GM12878 (cell line): ENCODE measurements around the gene SLC35F3. TPM values are rescaled to one million over a fixed set of nuclear protein-coding genes. Genes with fewer than 3 reads are reported as not detected.

ENCODE experiments used
- ATAC-seq: fragments of 200-7000 bp; cut with Tn5 transposase; 3 replicates; pipeline ENCODE4 v1.9.1; 2020; ENCODE audit warnings: mild to moderate bottlenecking, moderate library complexity
- BruUV-seq: library from RNA; stranded (reverse); fragments of 400-500 nt; replicated peaks from 2 replicates; lab custom pipeline; 2021; lab: Mats Ljungman, UMichigan
- CTCF ChIA-PET: fragments of 300-600 bp; sonication (Branson Sonifier 250); formaldehyde crosslinking; extraction: SDS; loops from one replicate; lab custom pipeline; 2021; ENCODE audit warnings: inconsistent platforms; lab: Yijun Ruan, JAX
- POLR2A ChIA-PET: fragments of 350-600 bp; formaldehyde crosslinking; extraction: SDS; loops from one replicate; lab custom pipeline; 2021; ENCODE audit warnings: inconsistent platforms; lab: Charles Lee
- RAD21 ChIA-PET: fragments of 300-600 bp; sonication (Branson Sonifier 250); formaldehyde crosslinking; loops from one replicate; lab custom pipeline; 2023; ENCODE audit warnings: antibody characterized with exemption; ENCODE audit not compliant: unreplicated experiment; lab: Charles Lee
- SMC1A ChIA-PET: fragments of 300-600 bp; sonication (Branson Sonifier 250); formaldehyde crosslinking; loops from one replicate; lab custom pipeline; 2023; ENCODE audit not compliant: unreplicated experiment, uncharacterized antibody; lab: Charles Lee
- DNase-seq: peaks from one replicate; pipeline ENCODE4 v3.0.0-alpha.2; 2011; ENCODE audit warnings: low read depth, low spot score
- FAIRE-seq: peaks from 3 replicates; lab custom pipeline; 2011; peaks lifted over from hg19 to GRCh38; lab: Jason Lieb, UNC
- H2AFZ ChIP-seq: 2 replicates; pipeline ENCODE4 v1.6.0; 2011; ENCODE audit warnings: low read depth, low read length, control low read depth; ENCODE audit not compliant: control insufficient read depth
- H3K27ac ChIP-seq: 2 replicates; pipeline ENCODE4 v1.5.1; 2011; ENCODE audit warnings: control low read depth; ENCODE audit not compliant: control insufficient read depth, insufficient read depth
- H3K27me3 ChIP-seq, 2 experiments: replicated peaks in 1 of 2; 2 replicates each; pipeline versions ENCODE4 v1.6.0 to v1.6.1; 2011; ENCODE audit warnings: low read length in 1 of 2; ENCODE audit not compliant: control insufficient read depth in 2 of 2, insufficient read depth in 2 of 2
- H3K36me3 ChIP-seq, 2 experiments: 2 replicates each; pipeline ENCODE4 v1.5.1; 2011; ENCODE audit warnings: low read length in 1 of 2; ENCODE audit not compliant: control insufficient read depth in 2 of 2, insufficient read depth in 2 of 2
- H3K4me1 ChIP-seq: 2 replicates; pipeline ENCODE4 v1.6.1; 2011; ENCODE audit warnings: mild to moderate bottlenecking, low read length, moderate library complexity, mixed read lengths; ENCODE audit not compliant: control insufficient read depth, insufficient read depth
- H3K4me2 ChIP-seq: 2 replicates; pipeline ENCODE4 v1.6.0; 2011; ENCODE audit warnings: control low read depth; ENCODE audit not compliant: control insufficient read depth, insufficient read depth
- H3K4me3 ChIP-seq: fragments of 200-600 bp; sonication (generic); 2 replicates; pipeline ENCODE4 v1.5.1; 2016
- H3K79me2 ChIP-seq: 2 replicates; pipeline ENCODE4 v1.6.0; 2011; ENCODE audit warnings: low read length; ENCODE audit not compliant: control insufficient read depth, insufficient read depth
- H3K9ac ChIP-seq: 2 replicates; pipeline ENCODE4 v1.8.0; 2011; ENCODE audit warnings: low read length, control low read depth, mixed read lengths; ENCODE audit not compliant: control insufficient read depth, insufficient read depth
- H3K9me3 ChIP-seq: replicated peaks from 3 replicates; pipeline ENCODE4 v1.5.1; 2011; ENCODE audit warnings: mild to moderate bottlenecking, low read length; ENCODE audit not compliant: control insufficient read depth, insufficient read depth
- H4K20me1 ChIP-seq: 2 replicates; pipeline ENCODE4 v1.6.0; 2011; ENCODE audit not compliant: control insufficient read depth, insufficient read depth
- BHLHE40 ChIP-seq, 2 experiments: fragments of 450-650 bp in 1 of 2; IDR thresholded peaks; 2 replicates each; pipeline ENCODE4 v1.6.1; 2011 to 2017; ENCODE audit warnings: low read depth in 2 of 2, borderline replicate concordance in 1 of 2, improper control_type of control experiment in 1 of 2, low read length in 1 of 2, mild to moderate bottlenecking in 1 of 2
- DPF2 ChIP-seq: fragments of 450-650 bp; IDR thresholded peaks from 2 replicates; pipeline ENCODE4 v1.6.1; 2017; ENCODE audit warnings: mild to moderate bottlenecking
- GATAD2B ChIP-seq: fragments of 450-650 bp; conservative IDR thresholded peaks from 2 replicates; pipeline ENCODE4 v1.6.1; 2017; ENCODE audit warnings: low read depth, mild to moderate bottlenecking, moderate library complexity
- HDAC6 ChIP-seq: fragments of 200-600 bp; sonication (generic); IDR thresholded peaks from one replicate; pipeline ENCODE4 v1.8.0; 2017; ENCODE audit warnings: antibody characterized with exemption; ENCODE audit not compliant: unreplicated experiment
- IRF4 ChIP-seq: IDR thresholded peaks from 2 replicates; pipeline ENCODE4 v1.6.1; 2011; ENCODE audit warnings: low read depth, low read length
- KAT2A ChIP-seq: conservative IDR thresholded peaks from 2 replicates; pipeline ENCODE4 v1.6.1; 2011; ENCODE audit warnings: low read depth, low read length; ENCODE audit not compliant: control insufficient read depth
- KDM1A ChIP-seq: fragments of 200-600 bp; sonication (generic); IDR thresholded peaks from 2 replicates; pipeline ENCODE4 v1.6.1; 2016; ENCODE audit warnings: borderline replicate concordance
- MXI1 ChIP-seq: fragments of 150-350 bp; IDR thresholded peaks from 2 replicates; pipeline ENCODE4 v1.6.1; 2011; ENCODE audit warnings: low read depth, mild to moderate bottlenecking, inconsistent platforms, low read length, improper control_type of control experiment
- NKRF ChIP-seq: fragments of 450-650 bp; conservative IDR thresholded peaks from 2 replicates; pipeline ENCODE4 v1.6.1; 2017; ENCODE audit warnings: mild to moderate bottlenecking, moderate library complexity
- RAD21 ChIP-seq: IDR thresholded peaks from 2 replicates; pipeline ENCODE4 v1.6.1; 2011; ENCODE audit warnings: mild to moderate bottlenecking, low read depth, low read length, moderate library complexity; ENCODE audit not compliant: insufficient read depth
- SIX5 ChIP-seq: IDR thresholded peaks from 2 replicates; pipeline ENCODE4 v1.6.1; 2011; ENCODE audit warnings: mild to moderate bottlenecking, low read depth, low read length, moderate library complexity; ENCODE audit not compliant: severe bottlenecking
- SMAD1 ChIP-seq: fragments of 450-650 bp; IDR thresholded peaks from 2 replicates; pipeline ENCODE4 v1.6.1; 2018; ENCODE audit warnings: mild to moderate bottlenecking, low read depth; ENCODE audit not compliant: partially characterized antibody
- STAT3 ChIP-seq: IDR thresholded peaks from 2 replicates; pipeline ENCODE4 v1.6.1; 2011; ENCODE audit warnings: low read depth, low read length, improper control_type of control experiment
- SUPT20H ChIP-seq: IDR thresholded peaks from 2 replicates; pipeline ENCODE4 v1.6.1; 2011; ENCODE audit warnings: low read depth, mild to moderate bottlenecking, low read length, moderate library complexity, borderline replicate concordance; ENCODE audit not compliant: control insufficient read depth
- SUZ12 ChIP-seq: fragments of 200-600 bp; sonication (generic); IDR thresholded peaks from one replicate; pipeline ENCODE4 v1.6.1; 2018; ENCODE audit warnings: antibody characterized with exemption, mild to moderate bottlenecking; ENCODE audit not compliant: unreplicated experiment
- ZNF384 ChIP-seq: IDR thresholded peaks from 2 replicates; pipeline ENCODE4 v1.6.1; 2012; ENCODE audit warnings: low read depth, mild to moderate bottlenecking, low read length, improper control_type of control experiment, borderline replicate concordance
- ZNF622 ChIP-seq: fragments of 450-650 bp; IDR thresholded peaks from 2 replicates; pipeline ENCODE4 v1.6.1; 2017; ENCODE audit warnings: mild to moderate bottlenecking, inconsistent platforms
- WGBS: methylation state at CpG from one replicate; pipeline ENCODE4 v1.1.6; 2016; ENCODE audit warnings: low lambda C conversion rate; ENCODE audit not compliant: insufficient replicate concordance, insufficient coverage; ENCODE audit errors: missing lambda C conversion rate; 5-methylcytosine and 5-hydroxymethylcytosine counted together
- in situ Hi-C: fragments of 300-500 bp; cut with MboI; formaldehyde crosslinking; loops from 9 replicates; pipeline ENCODE4 v1.14.3; 2018; ENCODE audit warnings: mixed read lengths
- intact Hi-C: fragments of 100-400 bp; cut with micrococcal nuclease; formaldehyde crosslinking; loops from one replicate; pipeline ENCODE4 v1.14.2; 2022; ENCODE audit not compliant: unreplicated experiment
- polyA plus RNA-seq, 11 experiments: library from polyadenylated mRNA; depleted of rRNA in 4 of 11; unstranded in 6 of 11; stranded (reverse) in 5 of 11; fragments of >200 nt; fragmentation: Nextera tagmentation in 4 of 11; fragmentation: Illumina TruSeq in 1 of 11; extraction: Ambion mirVana in 4 of 11; extraction: Trizol in 1 of 11; gene quantifications; 1 replicate in 1 of 11; 2 replicates in 10 of 11; pipeline versions ENCODE4 v1.2.1 to v1.2.3, GENCODE V29; 2011 to 2016; ENCODE audit warnings: inconsistent platforms in 2 of 11, missing spikeins in 2 of 11, low read depth in 1 of 11
- total RNA-seq, 4 experiments: library from RNA; depleted of rRNA in 3 of 4; stranded (reverse); fragments of >200 nt in 3 of 4; fragmentation: Illumina TruSeq in 1 of 4; extraction: Trizol in 1 of 4; gene quantifications; 2 replicates each; pipeline versions ENCODE4 v1.2.1 to v1.2.3, GENCODE V29; 2013 to 2021

SLC35F3 gene
- total and polyA plus RNA-seq, 10 of the 15 experiments (the other 5 are each of a cell fraction or from before 2014, with no cell fraction given), result 1.0 to 8.6 (median 5.7) TPM

GRCh38 chr1:233933339-233933738 lies 28.9 kb downstream of the SLC35F3 start:
- no peak for ATAC-seq
- H3K79me2 ChIP-seq, result no peaks in the 10 kb centered on the region
- in situ Hi-C loops, result no loop called here
- ChIA-PET POLR2A (no interaction called here), CTCF (no interaction called here), SMC1A (no interaction called here), RAD21 (no interaction called here)
- intact Hi-C loops, result no loop called here
- no peak for FAIRE-seq
- H3K9me3 ChIP-seq, result no peaks in the 10 kb centered on the region
- no peak overlapping the region for H3K27ac ChIP-seq
- 56% methylated on average over 4 of the region's 4 CpGs for WGBS
- DNase-seq, result no peak
- no peaks in the 10 kb centered on the region for H3K4me1 ChIP-seq
- H4K20me1 ChIP-seq, result no peaks in the 10 kb centered on the region
- H3K9ac ChIP-seq, result no peak overlapping the region
- H2AFZ ChIP-seq, result no peak overlapping the region
- no peak overlapping the region for H3K4me3 ChIP-seq
- no peak for TF ChIP-seq SIX5
- TF ChIP-seq DPF2, result no peak
- TF ChIP-seq BHLHE40 (IDR thresholded peaks at IDR 0.05; ENCODE audit: borderline replicate concordance in 1 of 2, low read depth in 2 of 2, low read length in 1 of 2), result no peak
- no peak for TF ChIP-seq IRF4
- no peak overlapping the region for H3K4me2 ChIP-seq
- BruUV-seq, result no TSS peak
- H3K36me3 ChIP-seq, result no peaks in the 10 kb centered on the region
- H3K27me3 ChIP-seq, result no peaks in the 10 kb centered on the region

GRCh38 chr1:233935297-233935868 lies 30.9 kb downstream of the SLC35F3 start:
- DNase-seq (no peak), ATAC-seq (no peak), FAIRE-seq (no peak)
- 21% methylated on average over 4 of the region's 4 CpGs for WGBS
- no peak overlapping the region for H2AFZ ChIP-seq
- ChIA-PET POLR2A (no interaction called here), CTCF (interaction anchor here (0.8 kb wide), 1 partner anchor 33 kb away, joined by 3 read pairs; no protein-coding TSS in a partner anchor), RAD21 (no interaction called here), SMC1A (interaction anchor here (1.2 kb wide), 1 partner anchor 38 kb away, joined by 3 read pairs; no protein-coding TSS in a partner anchor)
- BruUV-seq, result no TSS peak
- no peak overlapping the region for H3K4me3 ChIP-seq
- H3K4me2 ChIP-seq, result no peak overlapping the region
- intact Hi-C loops, result no loop called here
- in situ Hi-C loops, result no loop called here
- H3K9ac ChIP-seq, result no peak overlapping the region
- no peaks in the 10 kb centered on the region for H3K4me1 ChIP-seq
- no peaks in the 10 kb centered on the region for H3K79me2 ChIP-seq
- no peak overlapping the region for H3K27ac ChIP-seq
- no peaks in the 10 kb centered on the region for H3K9me3 ChIP-seq
- no peaks in the 10 kb centered on the region; a peak in 1 of 4 replicates for H3K27me3 ChIP-seq
- no peaks in the 10 kb centered on the region for H3K36me3 ChIP-seq
- no peaks in the 10 kb centered on the region for H4K20me1 ChIP-seq
- no peak for TF ChIP-seq KDM1A
- no peak for TF ChIP-seq ZNF384
- TF ChIP-seq SMAD1, result no peak
- TF ChIP-seq KAT2A, result no peak
- no peak for TF ChIP-seq SUPT20H
- TF ChIP-seq NKRF, result no peak
- no peak for TF ChIP-seq HDAC6
- no peak for TF ChIP-seq ZNF622
- TF ChIP-seq RAD21, result no peak
- no peak for TF ChIP-seq STAT3
- TF ChIP-seq SUZ12, result no peak
- no peak for TF ChIP-seq MXI1
- TF ChIP-seq GATAD2B, result no peak
